ENCODE measurements around the gene CILP.
"Not testable (repeated sequence)": the region's sequence is repeated elsewhere in the genome, so short reads cannot be mapped to it uniquely, and the experiment has no call there.

CILP gene

GRCh38 chr15:65189102-65189740, 22.1 kb downstream of the CILP start:
- peak; percentile 38 for DNase-seq

- DNase-seq, result not testable (repeated sequence)
Measured at GRCh38 chr15:65188472-65188871, 22.8 kb downstream of the CILP start.

- DNase-seq, result peak; percentile 80
Measured at GRCh38 chr15:65184868-65185717, 26.2 kb downstream of the CILP start, which contains the start of gene CLPX. Gene CLPX, minus strand, starts transcription at chr15:65185342. Its CDS starts 189 bp downstream, at chr15:65185153.

- no peak for DNase-seq
Measured at GRCh38 chr15:65184305-65184867, 26.9 kb downstream of the CILP start.

GRCh38 chr15:65183865-65184159, 27.5 kb downstream of the CILP start:
- no peak for DNase-seq

- no peak for DNase-seq
Measured at GRCh38 chr15:65182538-65182937, 28.7 kb downstream of the CILP start.

GRCh38 chr15:65181582-65182353, 29.5 kb downstream of the CILP start:
- not testable (repeated sequence) for DNase-seq

GRCh38 chr15:65180167-65180566, 31.1 kb downstream of the CILP start:
- no peak for DNase-seq

- DNase-seq, result no peak
Measured at GRCh38 chr15:65177901-65178300, 33.4 kb downstream of the CILP start.

- no peak for DNase-seq
Measured at GRCh38 chr15:65176056-65176455, 35.2 kb downstream of the CILP start.

- no peak for DNase-seq
Measured at GRCh38 chr15:65175511-65175910, 35.8 kb downstream of the CILP start.

GRCh38 chr15:65174509-65174908, 36.8 kb downstream of the CILP start:
- no peak for DNase-seq

GRCh38 chr15:65172531-65172930, 38.7 kb downstream of the CILP start:
- DNase-seq, result no peak

- no peak for DNase-seq
Measured at GRCh38 chr15:65171428-65171827, 39.8 kb downstream of the CILP start.

- DNase-seq, result no peak
Measured at GRCh38 chr15:65165875-65166274, 45.4 kb downstream of the CILP start.

- no peak for DNase-seq
Measured at GRCh38 chr15:65164139-65164538, 47.1 kb downstream of the CILP start.

- DNase-seq, result no peak
Measured at GRCh38 chr15:65163041-65163440, 48.2 kb downstream of the CILP start.

GRCh38 chr15:65156692-65157091, 54.6 kb downstream of the CILP start:
- DNase-seq, result no peak

- no peak for DNase-seq
Measured at GRCh38 chr15:65154720-65155119, 56.6 kb downstream of the CILP start.

- no peak for DNase-seq
Measured at GRCh38 chr15:65147902-65148301, 63.4 kb downstream of the CILP start.

GRCh38 chr15:65146438-65146837, 64.8 kb downstream of the CILP start:
- no peak for DNase-seq

Data from NCI-H524 treated with DMSO at 0.1 percent for 48 hours (cell line).